HEK293T (cell line): ENCODE data around the gene FTCD.
"Not testable (repeated sequence)": the region's sequence is repeated elsewhere in the genome, so short reads cannot be mapped to it uniquely, and the experiment has no call there.

Source experiments
- CTCF ChIA-PET: fragments of 350-600 bp; formaldehyde crosslinking; extraction: SDS; loops from one replicate; lab custom pipeline; 2021; ENCODE audit warnings: antibody characterized with exemption, inconsistent platforms; lab: Yijun Ruan, JAX
- POLR2A ChIA-PET: fragments of 350-600 bp; formaldehyde crosslinking; extraction: SDS; loops from one replicate; lab custom pipeline; 2020; ENCODE audit warnings: antibody characterized with exemption, inconsistent platforms; lab: Yijun Ruan, JAX
- DNase-seq: peaks from one replicate; pipeline ENCODE4 v3.0.0; 2012; ENCODE audit warnings: mixed read lengths; ENCODE audit errors: extremely low spot score
- ARNT ChIP-seq: fragments of 450-650 bp; IDR thresholded peaks from 2 replicates; pipeline ENCODE4 v1.6.1; 2017; ENCODE audit warnings: mild to moderate bottlenecking
- BHLHE40 ChIP-seq: fragments of 450-650 bp; IDR thresholded peaks from 2 replicates; pipeline ENCODE4 v1.6.1; 2016; ENCODE audit warnings: mild to moderate bottlenecking, moderate library complexity, borderline replicate concordance
- CTBP1 ChIP-seq: fragments of 450-650 bp; IDR thresholded peaks from 2 replicates; pipeline ENCODE4 v1.6.1; 2016; ENCODE audit warnings: borderline replicate concordance
- ELF4 ChIP-seq: fragments of 450-650 bp; IDR thresholded peaks from 2 replicates; pipeline ENCODE4 v1.6.1; 2017; ENCODE audit warnings: antibody characterized with exemption
- FOXA1 ChIP-seq: fragments of 450-650 bp; IDR thresholded peaks from 2 replicates; pipeline ENCODE4 v1.6.1; 2016; ENCODE audit warnings: mild to moderate bottlenecking
- FOXK2 ChIP-seq: fragments of 450-650 bp; IDR thresholded peaks from 2 replicates; pipeline ENCODE4 v1.6.1; 2016; ENCODE audit warnings: mild to moderate bottlenecking
- FOXM1 ChIP-seq: fragments of 450-650 bp; IDR thresholded peaks from 2 replicates; pipeline ENCODE4 v1.6.1; 2017; ENCODE audit warnings: mild to moderate bottlenecking, borderline replicate concordance
- HDGF ChIP-seq: fragments of 450-650 bp; IDR thresholded peaks from 2 replicates; pipeline ENCODE4 v1.6.1; 2017; ENCODE audit warnings: antibody characterized with exemption, borderline replicate concordance
- L3MBTL2 ChIP-seq: fragments of 450-650 bp; conservative IDR thresholded peaks from 2 replicates; pipeline ENCODE4 v1.6.1; 2016; ENCODE audit warnings: mild to moderate bottlenecking
- LEF1 ChIP-seq: fragments of 450-650 bp; IDR thresholded peaks from 2 replicates; pipeline ENCODE4 v1.6.1; 2017; ENCODE audit warnings: mild to moderate bottlenecking, borderline replicate concordance
- NFRKB ChIP-seq: fragments of 450-650 bp; IDR thresholded peaks from 2 replicates; pipeline ENCODE4 v1.6.1; 2016; ENCODE audit warnings: mild to moderate bottlenecking, moderate library complexity
- SP1 ChIP-seq: fragments of 450-650 bp; IDR thresholded peaks from 2 replicates; pipeline ENCODE4 v1.6.1; 2017
- SUZ12 ChIP-seq: fragments of 450-650 bp; IDR thresholded peaks from 2 replicates; pipeline ENCODE4 v1.6.1; 2016; ENCODE audit warnings: mild to moderate bottlenecking
- TARDBP ChIP-seq: fragments of 450-650 bp; IDR thresholded peaks from 2 replicates; pipeline ENCODE4 v1.6.1; 2016
- ZNF384 ChIP-seq: fragments of 450-650 bp; IDR thresholded peaks from 2 replicates; pipeline ENCODE4 v1.6.1; 2016
- TF ChIP-seq, protein P1 (sequence below): fragments of 450-650 bp; IDR thresholded peaks from 2 replicates; pipeline ENCODE4 v1.6.1; 2016

The FTCD gene

DNA sequence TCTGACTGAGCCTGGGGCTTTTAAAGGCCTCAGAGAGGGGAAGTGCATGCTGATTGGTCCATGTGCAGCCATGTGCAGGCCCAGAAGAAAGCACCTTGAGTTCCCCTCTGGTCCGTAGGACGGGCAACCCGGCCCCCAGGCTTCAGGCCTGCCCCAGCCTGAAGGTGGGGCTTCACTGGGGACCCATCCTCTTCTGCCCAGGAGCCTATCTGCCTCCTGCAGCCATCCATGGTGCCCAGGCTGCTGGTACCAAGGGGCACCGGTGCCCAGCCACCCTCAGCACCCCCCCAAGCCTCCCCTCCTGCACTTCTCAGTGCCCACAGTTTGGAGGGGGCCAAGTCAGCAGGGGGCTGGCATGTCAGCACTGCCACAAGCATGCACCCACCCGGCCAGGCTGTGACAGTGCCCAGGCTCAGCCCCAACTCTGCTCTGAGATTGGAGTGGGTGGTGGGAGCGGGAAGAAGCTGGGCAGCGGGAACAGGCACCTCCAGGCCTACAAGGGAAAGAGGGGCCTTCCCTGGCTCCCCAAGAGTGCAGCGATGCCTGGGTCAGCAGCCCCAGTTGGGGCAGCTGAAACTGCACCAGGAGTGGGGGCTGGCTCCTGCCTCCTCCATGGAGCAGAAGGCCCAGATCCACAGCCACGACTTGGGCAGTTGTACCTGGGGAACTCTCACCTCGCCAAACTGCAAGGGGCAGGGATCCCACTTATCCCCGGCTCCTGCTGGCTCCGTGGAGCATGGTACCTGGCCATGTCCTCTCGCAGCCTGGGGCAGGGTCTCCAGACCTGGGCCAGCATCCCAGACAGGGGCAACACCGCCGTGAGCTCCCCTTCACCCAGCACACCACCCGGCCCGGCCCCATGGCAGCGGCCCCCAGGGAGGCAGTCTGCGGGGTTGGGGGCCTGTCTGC lies 45.8 kb downstream of the FTCD start:
- CTCF ChIA-PET, result no interaction called here
- TF ChIP-seq SP1 (no peak), BHLHE40 (no peak), L3MBTL2 (no peak), TARDBP (no peak), FOXA1 (no peak), LEF1 (no peak), SUZ12 (no peak), ZNF384 (no peak), FOXM1 (no peak), FOXK2 (no peak), HDGF (no peak), NFRKB (no peak), ELF4 (no peak), CTBP1 (no peak), ARNT (no peak)
- TF ChIP-seq, protein P1, sequence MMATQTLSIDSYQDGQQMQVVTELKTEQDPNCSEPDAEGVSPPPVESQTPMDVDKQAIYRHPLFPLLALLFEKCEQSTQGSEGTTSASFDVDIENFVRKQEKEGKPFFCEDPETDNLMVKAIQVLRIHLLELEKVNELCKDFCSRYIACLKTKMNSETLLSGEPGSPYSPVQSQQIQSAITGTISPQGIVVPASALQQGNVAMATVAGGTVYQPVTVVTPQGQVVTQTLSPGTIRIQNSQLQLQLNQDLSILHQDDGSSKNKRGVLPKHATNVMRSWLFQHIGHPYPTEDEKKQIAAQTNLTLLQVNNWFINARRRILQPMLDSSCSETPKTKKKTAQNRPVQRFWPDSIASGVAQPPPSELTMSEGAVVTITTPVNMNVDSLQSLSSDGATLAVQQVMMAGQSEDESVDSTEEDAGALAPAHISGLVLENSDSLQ, result no peak
- DNase-seq, result no peak
- POLR2A ChIA-PET, result no interaction called here

DNA sequence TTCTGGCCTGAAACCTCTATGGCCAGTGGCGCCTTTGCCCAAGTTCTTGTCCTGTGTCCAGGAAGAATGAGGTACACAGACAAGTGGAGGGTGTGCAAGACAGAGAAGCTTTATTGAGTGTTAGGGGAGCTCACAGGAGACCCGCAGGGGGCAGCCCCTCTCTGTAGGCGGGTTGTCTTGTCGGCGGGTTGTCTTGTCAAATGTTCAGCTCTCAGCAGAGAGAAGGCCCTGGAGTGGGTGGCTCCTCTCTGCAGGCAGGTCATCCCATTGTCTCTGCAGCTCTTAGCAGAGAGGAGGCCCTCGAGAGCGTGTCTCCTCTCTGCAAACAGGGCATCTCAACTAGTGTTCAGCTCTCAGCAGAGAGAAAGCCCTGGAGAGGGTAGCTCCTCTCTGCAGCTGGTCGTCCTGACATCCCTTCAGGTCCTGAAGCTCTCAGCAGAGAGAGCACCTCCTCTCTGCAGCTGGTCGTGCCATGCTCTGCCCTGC lies 46.5 kb downstream of the FTCD start:
- no peak for DNase-seq
- ChIA-PET CTCF (no interaction called here), POLR2A (no interaction called here)
- no peak for TF ChIP-seq L3MBTL2
- no peak for TF ChIP-seq NFRKB
- no peak for TF ChIP-seq LEF1
- no peak for TF ChIP-seq ARNT
- no peak for TF ChIP-seq ZNF384
- no peak for TF ChIP-seq FOXK2
- TF ChIP-seq, protein P1, result no peak
- TF ChIP-seq ELF4, result no peak
- TF ChIP-seq CTBP1, result no peak
- TF ChIP-seq SUZ12, result no peak
- no peak for TF ChIP-seq BHLHE40
- TF ChIP-seq TARDBP, result no peak
- no peak for TF ChIP-seq HDGF
- TF ChIP-seq SP1, result no peak
- no peak for TF ChIP-seq FOXA1
- no peak for TF ChIP-seq FOXM1

DNA sequence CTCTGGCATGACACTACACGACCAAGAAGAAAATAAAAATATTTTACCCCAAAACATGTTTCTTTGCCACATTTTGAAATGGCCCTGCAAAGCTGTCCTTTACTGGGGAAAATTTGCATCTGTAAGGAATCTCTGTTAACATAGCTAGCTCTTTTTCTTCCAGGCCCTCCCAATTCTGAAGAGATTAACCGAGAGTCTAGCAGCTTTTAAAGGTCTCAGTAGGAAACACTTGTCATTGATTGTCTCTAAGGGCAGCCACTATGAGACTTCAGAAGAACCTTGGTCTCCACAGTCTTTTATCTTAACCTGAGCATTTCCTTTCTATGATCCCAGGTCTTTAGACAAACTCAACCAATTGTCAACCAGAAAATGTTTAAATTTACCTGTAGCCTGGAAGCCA lies 48.0 kb downstream of the FTCD start:
- CTCF ChIA-PET, result not testable (repeated sequence)

GRCh38 chr21:46104104-46104503 lies 51.3 kb downstream of the FTCD start:
- CTCF ChIA-PET, result no interaction called here
- TF ChIP-seq L3MBTL2, result no peak
- no peak for TF ChIP-seq HDGF
- TF ChIP-seq BHLHE40, result no peak
- no peak for TF ChIP-seq ZNF384
- TF ChIP-seq FOXK2, result no peak
- no peak for TF ChIP-seq CTBP1
- TF ChIP-seq ARNT, result no peak
- no peak for TF ChIP-seq FOXA1
- no peak for TF ChIP-seq FOXM1
- TF ChIP-seq ELF4, result no peak
- no peak for TF ChIP-seq NFRKB
- no peak for TF ChIP-seq SUZ12
- POLR2A ChIA-PET, result no interaction called here
- DNase-seq, result no peak

More for the DNA sequence above, 48.0 kb downstream of the FTCD start:
- POLR2A ChIA-PET, DNase-seq: not testable (repeated sequence)

DNA sequence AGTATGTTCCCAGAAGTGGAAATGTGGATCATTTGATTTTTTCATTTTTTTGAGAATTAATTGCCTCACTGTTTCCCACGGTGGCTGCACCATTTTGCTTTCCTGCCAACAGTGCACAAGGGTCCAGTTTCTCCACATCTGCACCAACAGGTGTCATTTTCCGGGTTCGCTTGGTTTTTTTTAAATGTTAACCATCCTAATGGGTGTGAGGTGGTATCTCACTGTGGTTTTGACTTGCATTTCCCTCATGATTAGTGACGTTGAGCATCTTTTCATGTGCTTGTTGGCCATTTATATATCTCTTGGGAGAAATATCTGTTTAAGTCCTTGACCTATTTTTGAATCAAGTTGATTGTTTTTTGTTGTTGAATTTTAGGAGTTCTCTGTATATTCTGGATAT lies 54.5 kb downstream of the FTCD start:
- ChIA-PET CTCF (no interaction called here), POLR2A (no interaction called here)
- DNase-seq, result no peak
- no peak for TF ChIP-seq ARNT
- TF ChIP-seq FOXK2, result no peak
- TF ChIP-seq L3MBTL2, result no peak
- TF ChIP-seq BHLHE40, result no peak
- no peak for TF ChIP-seq LEF1
- TF ChIP-seq TARDBP, result no peak
- no peak for TF ChIP-seq SP1
- TF ChIP-seq NFRKB, result no peak
- TF ChIP-seq ELF4, result no peak
- TF ChIP-seq FOXM1, result no peak
- TF ChIP-seq SUZ12, result no peak
- no peak for TF ChIP-seq FOXA1
- no peak for TF ChIP-seq ZNF384
- TF ChIP-seq CTBP1, result no peak
- no peak for TF ChIP-seq HDGF
- TF ChIP-seq, protein P1, result no peak

DNA sequence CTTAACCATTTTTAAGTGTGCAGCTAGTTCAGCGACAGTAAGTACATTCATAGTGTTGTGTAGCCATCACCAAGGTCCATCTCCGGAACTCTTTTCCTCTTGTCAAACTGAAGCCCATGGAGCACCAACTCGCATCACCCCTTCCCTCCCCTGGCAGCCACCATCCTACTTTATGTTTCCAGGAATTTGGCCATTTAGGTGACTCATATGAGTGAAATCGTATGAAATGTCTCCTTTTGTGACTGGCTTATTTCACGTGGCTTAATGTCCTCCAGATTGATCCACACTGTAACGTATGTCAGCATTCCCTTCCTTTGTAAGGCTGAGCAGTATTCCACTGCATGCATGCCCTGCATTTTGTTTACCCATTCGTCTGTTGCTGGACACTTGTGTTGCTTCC lies 55.0 kb downstream of the FTCD start:
- no peak for DNase-seq
- no peak for TF ChIP-seq SP1
- TF ChIP-seq ARNT, result no peak
- TF ChIP-seq TARDBP, result no peak
- TF ChIP-seq, protein P1, result no peak
- TF ChIP-seq BHLHE40, result no peak
- no peak for TF ChIP-seq LEF1
- TF ChIP-seq HDGF, result no peak
- no peak for TF ChIP-seq NFRKB
- TF ChIP-seq FOXK2, result no peak
- no peak for TF ChIP-seq FOXA1
- no peak for TF ChIP-seq CTBP1
- TF ChIP-seq SUZ12, result no peak
- TF ChIP-seq ELF4, result no peak
- no peak for TF ChIP-seq FOXM1
- TF ChIP-seq ZNF384, result no peak
- TF ChIP-seq L3MBTL2, result no peak
- CTCF ChIA-PET, result no interaction called here
- POLR2A ChIA-PET, result no interaction called here
